Tibial nerve (tissue), 4 donors: ENCODE data around the gene PFKM. TPM values are rescaled to one million over a fixed set of nuclear protein-coding genes. Genes with fewer than 3 reads are reported as not detected.
A peak's percentile ranks its signal among the peaks of the same experiment; 100 is the strongest.

ENCODE experiments used
- DNase-seq, 2 donors: peaks; one replicate each; pipeline ENCODE4 v3.0.0-alpha.2; 2019; ENCODE audit warnings: low spot score in 2 of 2
- H3K27ac ChIP-seq, 4 donors: fragments of 200-600 bp; sonication (generic) in 3 of 4; one replicate each; pipeline ENCODE4 v1.5.1; 2017 to 2019; ENCODE audit warnings: mild to moderate bottlenecking in 1 of 4
- H3K27me3 ChIP-seq, 2 donors: fragments of 200-600 bp; sonication (generic) in 1 of 2; one replicate each; pipeline versions ENCODE4 v1.5.1 to v1.6.0; 2017 to 2019
- H3K36me3 ChIP-seq, 3 donors: fragments of 200-600 bp; sonication (generic); one replicate each; pipeline ENCODE4 v1.5.1; 2018 to 2019
- H3K4me1 ChIP-seq, 4 donors: fragments of 200-600 bp; sonication (generic) in 3 of 4; one replicate each; pipeline ENCODE4 v1.5.1; 2017 to 2019
- H3K4me3 ChIP-seq, 4 donors: fragments of 200-600 bp; sonication (generic) in 3 of 4; one replicate each; pipeline ENCODE4 v1.5.1; 2017 to 2019; ENCODE audit warnings: mild to moderate bottlenecking in 1 of 4, moderate library complexity in 1 of 4
- H3K9me3 ChIP-seq, 4 donors: fragments of 200-600 bp; sonication (generic) in 3 of 4; one replicate each; pipeline ENCODE4 v1.5.1; 2017 to 2019
- CTCF ChIP-seq, 5 experiments: fragments of 200-600 bp in 3 of 5; fragments of 450-650 bp in 2 of 5; sonication (generic) in 3 of 5; IDR thresholded peaks; one replicate each; pipeline ENCODE4 v1.5.1; 2016 to 2019; ENCODE audit warnings: antibody characterized with exemption in 5 of 5, mild to moderate bottlenecking in 3 of 5, moderate library complexity in 2 of 5
- EP300 ChIP-seq, 2 donors: sonication (generic); formaldehyde crosslinking; IDR thresholded peaks; one replicate each; pipeline ENCODE4 v1.6.1; 2017; ENCODE audit warnings: antibody characterized with exemption in 2 of 2, mild to moderate bottlenecking in 1 of 2
- POLR2A ChIP-seq, 2 donors: fragments of 450-650 bp; IDR thresholded peaks; one replicate each; pipeline ENCODE4 v1.6.1; 2017; ENCODE audit warnings: antibody characterized with exemption in 2 of 2, mild to moderate bottlenecking in 2 of 2, moderate library complexity in 2 of 2
- WGBS, 2 donors: methylation state at CpG; one replicate each; pipeline ENCODE4 v1.1.5; 2018; 5-methylcytosine and 5-hydroxymethylcytosine counted together
- total RNA-seq, 4 donors: library from RNA; depleted of rRNA; stranded (reverse); fragments of >200 nt; gene quantifications; one replicate each; pipeline ENCODE4 v1.1.0, GENCODE V29; 2016

Gene PFKM
- total RNA-seq, 4 donors from 2014 or later = 37.5 to 51.1 (median 47.4) TPM

GRCh38 chr12:48160046-48160445 is 40.9 kb downstream of the PFKM start:
- H3K27me3 ChIP-seq = no peaks in the 10 kb centered on the region
- 76 to 78% methylated on average over 5 of the region's 5 CpGs for WGBS, 2 donors

GRCh38 chr12:48160807-48161206 is 41.6 kb downstream of the PFKM start:
- no peak overlapping the region for H3K27ac ChIP-seq
- DNase-seq = no peak
- H3K4me1 ChIP-seq = peaks cover 0 to 20% (median 8%) of the 10 kb centered on the region in 4 donors
- no peak overlapping the region for H3K4me3 ChIP-seq
- WGBS, 2 donors = 58 to 86% methylated on average over 2 of the region's 2 CpGs
- H3K9me3 ChIP-seq = no peaks in the 10 kb centered on the region
- H3K27me3 ChIP-seq = no peaks in the 10 kb centered on the region
- no peak for TF ChIP-seq POLR2A (IDR thresholded peaks at IDR 0.05)
- no peak for TF ChIP-seq EP300 (IDR thresholded peaks at IDR 0.05)
- TF ChIP-seq CTCF (IDR thresholded peaks at IDR 0.05) = no peak
- no peaks in the 10 kb centered on the region for H3K36me3 ChIP-seq

More at GRCh38 chr12:48160046-48160445, 40.9 kb downstream of the PFKM start:
- Histone ChIP-seq H3K27ac (no peak overlapping the region), H3K4me1 (peaks cover 0 to 26% (median 8%) of the 10 kb centered on the region in 4 donors), H3K36me3 (no peaks in the 10 kb centered on the region), H3K4me3 (no peak overlapping the region), H3K9me3 (no peaks in the 10 kb centered on the region)
- DNase-seq = no peak
- no peak for TF ChIP-seq EP300 (IDR thresholded peaks at IDR 0.05)
- TF ChIP-seq POLR2A (IDR thresholded peaks at IDR 0.05) = no peak
- TF ChIP-seq CTCF (IDR thresholded peaks at IDR 0.05) = no peak

- H3K27me3 ChIP-seq = no peaks in the 10 kb centered on the region
- no peaks in the 10 kb centered on the region for H3K36me3 ChIP-seq
- H3K9me3 ChIP-seq = no peaks in the 10 kb centered on the region
- 48 to 62% methylated on average over 5 of the region's 5 CpGs for WGBS, 2 donors
- no peak overlapping the region for H3K4me3 ChIP-seq
- peaks cover 0 to 4% (median 0%) of the 10 kb centered on the region in 4 donors for H3K4me1 ChIP-seq
- peak overlapping the region in 2 of 4 donors; percentile 4 to 72 for H3K27ac ChIP-seq
- TF ChIP-seq CTCF (IDR thresholded peaks at IDR 0.05) (no peak), EP300 (IDR thresholded peaks at IDR 0.05) (no peak), POLR2A (IDR thresholded peaks at IDR 0.05) (no peak)
- no peak for DNase-seq
Measured at GRCh38 chr12:48163150-48163747, 44.1 kb downstream of the PFKM start.

- DNase-seq = no peak
- H3K9me3 ChIP-seq = no peaks in the 10 kb centered on the region
- peaks cover 0 to 4% (median 0%) of the 10 kb centered on the region in 4 donors for H3K4me1 ChIP-seq
- no peaks in the 10 kb centered on the region for H3K27me3 ChIP-seq
- WGBS, 2 donors = 48 to 50% methylated on average over 2 of the region's 2 CpGs
- H3K4me3 ChIP-seq = no peak overlapping the region
- no peaks in the 10 kb centered on the region for H3K36me3 ChIP-seq
- TF ChIP-seq POLR2A (IDR thresholded peaks at IDR 0.05) (no peak), EP300 (IDR thresholded peaks at IDR 0.05) (no peak), CTCF (IDR thresholded peaks at IDR 0.05) (no peak)
- H3K27ac ChIP-seq = peak overlapping the region in 2 of 4 donors; percentile 29 to 72
Measured at GRCh38 chr12:48164451-48164850, 45.3 kb downstream of the PFKM start.

- no peak for DNase-seq
- TF ChIP-seq POLR2A (IDR thresholded peaks at IDR 0.05) (no peak), CTCF (IDR thresholded peaks at IDR 0.05) (peak; percentile 76 to 92 (median 83)), EP300 (IDR thresholded peaks at IDR 0.05) (no peak)
- no peaks in the 10 kb centered on the region for H3K36me3 ChIP-seq
- H3K27ac ChIP-seq = peak overlapping the region in 1 of 4 donors; percentile 72
- H3K4me3 ChIP-seq = no peak overlapping the region
- WGBS, 2 donors = 18 to 25% methylated on average over 2 of the region's 2 CpGs
- H3K4me1 ChIP-seq = peaks cover 0 to 4% (median 0%) of the 10 kb centered on the region in 4 donors
- no peaks in the 10 kb centered on the region for H3K9me3 ChIP-seq
- H3K27me3 ChIP-seq = no peaks in the 10 kb centered on the region
Measured at GRCh38 chr12:48165089-48165981, 46.2 kb downstream of the PFKM start.
